Renal cortex interstitium (tissue), 11 donors: Measurements from ENCODE around the gene IQCF2. TPM values are rescaled to one million over a fixed set of nuclear protein-coding genes. Genes with fewer than 3 reads are reported as not detected.
"Not testable (repeated sequence)": the region's sequence is repeated elsewhere in the genome, so short reads cannot be mapped to it uniquely, and the experiment has no call there.

Source experiments
- DNase-seq, 11 donors: peaks; one replicate each; pipeline ENCODE4 v3.0.0-alpha.2; 2013; ENCODE audit warnings: low read depth in 9 of 11, low spot score in 4 of 11; ENCODE audit errors: extremely low read depth in 1 of 11
- polyA plus RNA-seq, 3 donors: library from polyadenylated mRNA; unstranded; fragments of 120-200 nt; gene quantifications; one replicate each; pipeline ENCODE4 v1.2.1, GENCODE V29; 2013; ENCODE audit not compliant: insufficient read length in 3 of 3

Gene IQCF2
- polyA plus RNA-seq, 3 donors: not detected

- no peak for DNase-seq
Observed at GRCh38 chr3:51874411-51874810, 13.0 kb downstream of the IQCF2 start.

- DNase-seq: no peak
Observed at GRCh38 chr3:51874889-51875288, 13.5 kb downstream of the IQCF2 start.

GRCh38 chr3:51875501-51875900 lies 14.1 kb downstream of the IQCF2 start, which contains the start of gene IQCF5:
Gene IQCF5 (minus strand): TSS chr3:51875601. CDS start chr3:51875531, 70 bp downstream.
- DNase-seq: no peak

- DNase-seq: no peak
Observed at GRCh38 chr3:51876186-51876585, 14.8 kb downstream of the IQCF2 start.

GRCh38 chr3:51879937-51880336 lies 18.5 kb downstream of the IQCF2 start:
- no peak for DNase-seq

GRCh38 chr3:51886447-51886846 lies 25.0 kb downstream of the IQCF2 start:
- no peak for DNase-seq

- no peak for DNase-seq
Observed at GRCh38 chr3:51887620-51888019, 26.2 kb downstream of the IQCF2 start.

- DNase-seq: no peak
Observed at GRCh38 chr3:51888463-51889105, 27.2 kb downstream of the IQCF2 start.

GRCh38 chr3:51891242-51892039 lies 30.0 kb downstream of the IQCF2 start:
- no peak for DNase-seq

GRCh38 chr3:51894391-51894790 lies 33.0 kb downstream of the IQCF2 start:
- DNase-seq: no peak

GRCh38 chr3:51894939-51895338 lies 33.5 kb downstream of the IQCF2 start:
- no peak for DNase-seq

- DNase-seq: no peak
Observed at GRCh38 chr3:51896607-51897305, 35.3 kb downstream of the IQCF2 start.

- DNase-seq: no peak
Observed at GRCh38 chr3:51897391-51897790, 36.0 kb downstream of the IQCF2 start.

GRCh38 chr3:51900043-51900442 lies 38.6 kb downstream of the IQCF2 start:
- not testable (repeated sequence) for DNase-seq

GRCh38 chr3:51902361-51902760 lies 40.9 kb downstream of the IQCF2 start:
- not testable (repeated sequence) for DNase-seq

GRCh38 chr3:51904034-51904823 lies 42.8 kb downstream of the IQCF2 start:
- DNase-seq: no peak

- DNase-seq: no peak
Observed at GRCh38 chr3:51908026-51908425, 46.6 kb downstream of the IQCF2 start.
